ENCODE results near the gene SIMC1.
A peak's percentile ranks its signal among the peaks of the same experiment; 100 is the strongest.
"Not testable (repeated sequence)": the region's sequence is repeated elsewhere in the genome, so short reads cannot be mapped to it uniquely, and the experiment has no call there.

Gene SIMC1

GRCh38 chr5:176237971-176238644 lies at the start of gene SIMC1:
Gene SIMC1, plus strand, starts transcription at chr5:176238424. Its CDS starts 85 bp downstream, at chr5:176238509.
- peak; percentile 87 for DNase-seq (ENCODE audit: low spot score)

DNA sequence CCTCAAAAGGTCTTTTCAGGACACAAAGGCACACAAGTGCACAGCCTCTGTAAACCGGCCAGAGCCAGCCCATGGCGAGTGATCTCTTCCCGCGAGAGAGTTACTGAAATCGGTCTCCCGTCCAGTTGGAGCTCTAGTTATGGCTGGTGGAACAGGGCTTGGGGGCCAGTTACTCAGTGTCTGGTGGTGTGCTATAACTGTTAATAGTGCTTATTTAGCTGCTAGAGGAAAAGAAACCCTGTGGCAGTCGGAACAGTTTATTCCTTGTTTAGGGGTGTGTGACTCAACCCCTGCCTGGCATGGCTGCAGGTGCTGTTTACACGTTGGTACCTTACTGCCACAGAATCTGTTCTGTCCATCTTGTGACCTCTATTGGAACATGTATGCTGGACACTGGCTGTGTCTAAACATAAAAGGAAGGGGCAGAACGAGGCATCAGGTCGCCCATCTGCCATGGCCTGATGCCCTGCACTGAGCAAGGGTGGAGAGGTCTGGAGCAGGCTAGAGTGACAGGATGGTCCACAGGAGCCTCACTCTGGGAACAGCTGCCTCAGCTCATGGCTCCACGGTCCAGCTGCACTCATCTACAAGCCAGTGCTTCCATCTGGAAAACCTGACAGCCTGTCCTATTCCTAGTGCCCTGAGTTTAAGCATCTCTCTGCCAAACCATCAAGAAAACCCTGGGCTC lies 49.6 kb upstream of the SIMC1 start:
- no peak for DNase-seq (ENCODE audit: low spot score)

GRCh38 chr5:176189857-176190256 lies 48.4 kb upstream of the SIMC1 start:
- DNase-seq (ENCODE audit: low spot score) = no peak

GRCh38 chr5:176190886-176191755 lies 47.1 kb upstream of the SIMC1 start:
- DNase-seq (ENCODE audit: low spot score) = no peak

DNA sequence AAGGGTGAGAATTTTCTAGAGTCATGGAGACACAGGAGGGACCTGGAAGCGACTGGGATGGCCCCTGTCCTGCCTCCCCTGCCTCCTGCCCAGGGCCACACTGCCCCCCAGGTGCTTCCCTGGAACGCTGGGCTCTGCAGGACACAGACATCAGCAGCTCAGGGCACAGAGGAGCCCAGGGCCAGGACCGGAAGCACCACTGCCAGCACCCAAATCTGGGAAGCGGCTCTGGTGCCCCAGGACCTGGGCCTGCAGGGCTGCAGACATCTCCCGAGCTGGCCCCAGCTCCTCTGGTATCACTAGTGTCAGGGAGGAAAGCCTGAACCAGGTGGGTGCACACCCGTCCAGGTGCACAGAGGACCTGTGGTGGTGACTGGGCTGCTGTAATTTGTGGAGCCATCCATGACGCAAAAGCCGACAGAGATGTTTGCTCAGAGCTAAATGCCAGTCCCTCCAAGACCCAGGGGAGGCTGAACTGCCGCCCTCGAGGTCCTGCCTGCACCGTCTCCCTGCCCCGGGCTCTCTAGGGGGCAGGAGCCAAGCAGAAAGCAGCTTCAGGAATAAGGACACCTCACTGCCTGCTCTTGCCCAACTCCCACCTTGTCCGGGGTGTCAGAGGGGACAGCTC lies 46.0 kb upstream of the SIMC1 start:
- DNase-seq (ENCODE audit: low spot score) = no peak

GRCh38 chr5:176192722-176193117 lies 45.5 kb upstream of the SIMC1 start:
- not testable (repeated sequence) for DNase-seq (ENCODE audit: low spot score)

- not testable (repeated sequence) for DNase-seq (ENCODE audit: low spot score)
Measured at GRCh38 chr5:176193636-176194035, 44.6 kb upstream of the SIMC1 start.

DNA sequence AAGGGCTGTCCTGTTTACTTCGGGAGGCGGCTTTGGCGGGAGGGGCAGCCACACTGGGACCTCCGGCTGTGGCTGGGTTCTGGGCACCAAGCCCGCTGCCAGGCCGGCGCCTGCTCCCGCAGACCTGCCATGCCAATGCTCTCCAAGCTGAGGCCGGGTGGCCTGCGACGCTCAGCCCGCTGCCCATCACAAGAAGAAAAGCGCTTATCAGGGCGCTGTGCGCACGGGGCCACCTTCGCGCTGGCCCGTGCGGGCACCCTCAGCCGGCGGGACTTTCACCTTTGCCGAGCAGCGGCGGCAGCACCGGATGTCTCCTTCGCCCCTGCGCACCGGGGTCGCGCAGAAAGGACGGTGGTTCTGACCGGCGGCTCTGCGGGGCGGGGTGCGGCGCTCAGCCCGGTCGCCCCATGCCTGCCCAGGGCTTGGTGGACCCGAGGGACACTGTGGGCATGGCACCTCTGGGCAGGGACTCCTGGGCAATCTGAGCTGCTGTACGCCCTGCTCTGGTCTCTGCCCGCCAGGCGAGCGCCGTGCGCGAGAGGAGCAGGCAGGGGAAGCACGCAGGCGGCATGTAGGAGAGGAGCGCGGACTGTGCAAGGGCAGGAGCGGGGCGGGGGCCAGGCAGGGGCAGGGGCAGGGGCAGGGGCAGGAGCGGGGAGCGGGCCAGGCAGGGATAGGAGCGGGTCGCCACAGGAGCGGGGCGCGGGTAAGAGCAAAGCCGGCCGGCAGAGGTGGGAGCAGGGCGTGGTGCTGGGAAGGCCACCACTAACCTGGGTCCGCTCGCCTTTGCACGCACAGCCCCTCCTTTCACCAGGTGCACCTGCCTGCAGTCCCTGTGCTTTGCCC lies 43.8 kb upstream of the SIMC1 start:
- DNase-seq (ENCODE audit: low spot score) = not testable (repeated sequence)

DNA sequence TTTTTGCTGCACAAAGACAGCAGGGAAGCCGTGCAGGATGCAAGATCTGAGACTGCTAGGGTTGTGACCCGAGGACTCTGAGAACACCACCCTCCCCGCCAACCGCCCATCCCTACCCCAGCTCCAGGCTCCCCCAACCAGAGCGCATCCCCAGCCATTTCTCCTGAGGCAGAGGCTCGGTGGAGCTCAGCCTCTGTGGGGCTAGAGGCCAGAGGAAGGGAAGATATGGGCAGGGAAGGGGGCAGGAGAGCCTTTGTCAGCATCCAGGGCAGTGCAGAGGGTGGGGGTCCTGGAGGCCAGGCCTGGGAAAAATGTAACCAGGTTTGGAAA lies 43.2 kb upstream of the SIMC1 start:
- DNase-seq (ENCODE audit: low spot score) = not testable (repeated sequence)

DNA sequence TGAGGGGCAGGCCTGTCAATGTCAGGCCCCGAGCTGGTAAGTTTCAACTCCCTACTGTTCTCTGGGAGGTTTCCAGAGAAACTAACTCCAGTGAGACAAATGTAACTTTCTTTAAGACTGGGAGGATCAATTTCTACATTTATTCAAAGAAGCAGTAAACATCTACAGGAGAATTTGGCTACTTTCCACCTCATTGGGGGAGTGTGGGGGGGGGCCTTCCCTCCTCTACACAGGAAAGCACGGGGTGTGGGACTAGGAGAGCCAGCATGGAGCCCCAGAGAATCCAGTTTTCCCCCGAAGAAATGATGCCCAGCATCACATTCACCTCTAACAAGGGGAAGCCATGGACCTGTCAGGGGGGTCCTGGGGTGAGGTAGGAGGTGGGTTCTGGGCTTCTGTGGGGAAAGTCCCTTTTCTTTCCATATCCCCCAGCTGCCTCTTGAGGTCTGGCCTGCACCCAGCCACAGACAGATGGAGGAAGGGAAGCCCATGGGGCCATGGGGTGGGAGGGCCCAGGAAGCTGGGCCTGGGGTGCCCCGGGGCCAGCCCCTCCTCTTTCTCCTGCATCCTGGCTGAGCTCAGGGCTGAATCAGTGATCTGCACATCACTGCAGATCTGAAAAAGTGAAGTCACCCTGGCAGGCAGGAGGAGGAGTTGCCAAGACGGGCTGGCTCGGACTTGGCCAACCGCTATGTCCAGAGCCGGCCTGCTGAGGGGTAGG lies 42.6 kb upstream of the SIMC1 start:
- not testable (repeated sequence) for DNase-seq (ENCODE audit: low spot score)

- not testable (repeated sequence) for DNase-seq (ENCODE audit: low spot score)
Measured at GRCh38 chr5:176196781-176197180, 41.4 kb upstream of the SIMC1 start.

GRCh38 chr5:176197234-176197858 lies 40.9 kb upstream of the SIMC1 start:
- DNase-seq (ENCODE audit: low spot score) = not testable (repeated sequence)

DNA sequence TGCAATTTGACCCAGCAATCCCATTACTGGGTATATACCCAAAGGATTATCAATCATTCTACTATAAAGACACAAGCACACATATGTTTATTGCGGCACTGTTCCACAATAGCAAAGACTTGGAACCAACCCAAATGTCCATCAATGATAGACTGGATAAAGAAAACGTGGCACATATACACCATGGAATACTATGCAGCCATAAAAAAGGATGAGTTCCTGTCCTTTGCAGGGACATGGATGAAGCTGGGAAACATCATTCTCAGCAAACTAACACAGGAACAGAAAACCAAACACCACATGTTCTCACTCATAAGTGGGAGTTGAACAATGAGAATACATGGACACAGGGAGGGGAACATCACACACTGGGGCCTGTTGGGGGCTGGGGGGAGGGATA lies 39.9 kb upstream of the SIMC1 start:
- DNase-seq (ENCODE audit: low spot score) = not testable (repeated sequence)

DNA sequence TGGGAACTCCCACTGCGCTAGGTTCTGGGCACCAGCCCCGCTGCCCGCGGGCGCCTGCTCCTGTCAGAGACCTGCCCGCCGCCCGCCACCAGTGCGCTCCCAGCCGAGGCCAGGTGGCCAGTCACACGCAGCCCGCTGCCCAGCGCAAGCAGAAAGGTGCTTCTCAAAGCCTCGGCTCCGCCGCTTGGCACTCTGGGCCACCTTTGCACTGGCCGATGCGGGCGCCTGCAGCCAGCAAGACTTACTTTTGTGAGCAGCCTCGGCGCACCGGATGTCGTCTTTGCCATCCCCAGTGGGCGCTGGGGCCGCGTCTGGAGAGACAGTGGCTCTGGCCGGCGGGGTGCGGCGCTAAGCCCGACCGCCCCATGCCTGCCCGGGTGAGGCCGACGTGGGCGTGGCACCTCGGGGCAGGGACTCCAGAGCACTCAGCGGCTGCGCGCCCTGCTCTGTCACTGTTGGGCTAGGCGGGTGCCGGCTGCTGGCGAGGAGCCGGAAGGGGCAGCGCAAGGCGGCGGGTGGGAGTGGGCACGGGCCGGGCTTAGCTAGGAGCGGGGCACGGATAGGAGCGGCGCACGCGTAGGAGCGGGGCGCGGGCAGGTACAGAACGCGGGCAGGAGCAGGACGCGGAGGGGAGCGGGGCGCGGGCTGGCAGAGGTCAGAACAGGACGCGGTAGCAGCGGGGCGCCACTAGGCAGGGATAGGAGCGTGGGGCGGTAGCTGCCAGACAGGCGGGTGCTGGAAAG lies 39.1 kb upstream of the SIMC1 start:
- DNase-seq (ENCODE audit: low spot score) = not testable (repeated sequence)

DNA sequence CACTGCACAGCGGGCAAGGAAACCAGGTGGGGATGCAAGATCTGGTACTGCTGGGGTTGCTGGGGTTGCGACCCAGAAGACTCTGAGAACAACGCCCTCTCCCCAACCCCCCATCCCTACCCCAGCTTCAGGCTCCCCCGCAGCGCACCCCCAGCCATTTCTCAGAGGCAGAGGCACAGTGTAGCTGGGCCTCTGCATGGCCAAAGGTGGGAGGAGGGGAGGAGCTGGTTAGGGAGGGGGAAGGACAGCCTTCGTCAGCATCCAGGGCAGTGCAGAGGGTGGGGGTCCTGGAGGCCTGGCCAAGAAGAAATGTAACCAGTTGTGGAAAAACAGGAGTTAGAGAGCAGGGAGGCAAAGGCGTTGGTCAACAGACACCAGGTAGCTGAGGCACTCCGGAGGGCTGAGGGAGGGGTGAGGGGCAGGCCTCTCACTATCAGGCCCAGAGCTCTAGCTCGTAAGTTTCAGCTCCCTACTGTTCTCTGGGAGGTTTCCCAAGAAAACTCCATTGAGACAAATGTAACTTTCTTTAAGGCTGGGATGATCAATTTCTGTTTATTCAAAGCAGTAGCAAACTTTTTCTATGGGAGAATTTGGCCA lies 38.3 kb upstream of the SIMC1 start:
- DNase-seq (ENCODE audit: low spot score) = not testable (repeated sequence)

DNA sequence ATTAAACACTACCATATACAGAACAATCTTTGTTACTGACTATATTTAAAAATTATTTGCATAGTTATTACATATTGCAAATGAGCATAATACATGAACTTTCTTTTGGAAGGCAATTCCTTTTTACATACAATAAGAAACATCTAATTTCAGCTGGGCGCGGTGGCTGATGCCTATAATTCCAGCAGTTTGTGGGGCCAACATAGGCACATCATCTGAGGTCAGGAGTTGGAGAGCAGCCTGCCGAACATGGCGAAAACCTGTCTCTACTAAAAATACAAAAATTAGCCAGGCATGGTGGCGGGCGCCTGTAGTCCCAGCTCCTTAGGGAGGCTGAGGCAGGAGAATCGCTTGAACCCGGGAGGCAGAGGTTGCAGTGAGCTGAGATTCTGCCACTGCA lies 36.4 kb upstream of the SIMC1 start:
- no peak for DNase-seq (ENCODE audit: low spot score)

- no peak for DNase-seq (ENCODE audit: low spot score)
Measured at GRCh38 chr5:176203086-176203485, 35.1 kb upstream of the SIMC1 start.

- not testable (repeated sequence) for DNase-seq (ENCODE audit: low spot score)
Measured at GRCh38 chr5:176203535-176203934, 34.7 kb upstream of the SIMC1 start.

DNA sequence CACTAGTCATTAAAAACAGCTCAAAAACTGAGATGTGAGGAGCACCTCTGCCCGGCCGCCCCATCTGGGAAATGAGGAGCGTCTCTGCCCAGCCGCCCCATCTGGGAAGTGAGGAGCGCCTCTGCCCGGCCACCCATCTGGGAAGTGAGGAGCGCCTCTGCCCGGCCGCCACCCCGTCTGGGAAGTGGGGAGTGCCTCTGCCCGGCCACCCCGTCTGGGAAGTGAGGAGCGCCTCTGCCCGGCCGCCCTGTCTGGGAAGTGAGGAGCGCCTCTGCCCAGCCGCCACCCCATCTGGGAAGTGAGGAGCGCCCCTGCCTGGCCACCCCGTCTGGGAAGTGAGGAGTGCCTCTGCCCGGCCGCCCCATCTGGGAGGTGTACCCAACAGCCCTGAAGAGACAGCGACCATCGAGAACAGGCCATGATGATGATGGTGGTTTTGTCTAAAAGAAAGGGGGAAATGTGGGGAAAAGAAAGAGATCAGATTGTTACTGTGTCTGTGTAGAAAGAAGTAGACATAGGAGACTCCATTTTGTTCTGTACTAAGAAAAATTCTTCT lies 23.7 kb upstream of the SIMC1 start:
- DNase-seq (ENCODE audit: low spot score) = not testable (repeated sequence)
